ENCODE measurements around the gene CLIC5. TPM values are rescaled to one million over a fixed set of nuclear protein-coding genes. Genes with fewer than 3 reads are reported as not detected.

The CLIC5 gene
- total RNA-seq, 4 donors from 2014 or later, result 0.56 to 1.3 (median 1.2) TPM

- no peaks in the 10 kb centered on the region for H3K9me3 ChIP-seq
- H3K4me3 ChIP-seq, result no peak overlapping the region
- H3K27me3 ChIP-seq, result peaks cover 0 to 4% (median 0%) of the 10 kb centered on the region in 4 donors
- H3K4me1 ChIP-seq, result peaks cover 0 to 15% (median 0%) of the 10 kb centered on the region in 3 donors
- no peaks in the 10 kb centered on the region for H3K36me3 ChIP-seq
- intact Hi-C loops (cut with DNase I), result no loop called here
- no peak for DNase-seq
- 76 to 79% methylated on average over 5 of the region's 5 CpGs for WGBS, 2 donors
- TF ChIP-seq POLR2A (IDR thresholded peaks at IDR 0.05) (no peak), CTCF (IDR thresholded peaks at IDR 0.05) (no peak)
- no peak overlapping the region for H3K27ac ChIP-seq
Observed at GRCh38 chr6:45877970-45878590, 137.6 kb downstream of the CLIC5 start.

- Histone ChIP-seq H3K9me3 (no peaks in the 10 kb centered on the region), H3K4me3 (no peak overlapping the region), H3K27ac (no peak overlapping the region), H3K4me1 (no peaks in the 10 kb centered on the region), H3K36me3 (no peaks in the 10 kb centered on the region), H3K27me3 (peaks cover 0 to 11% (median 0%) of the 10 kb centered on the region in 4 donors)
- TF ChIP-seq POLR2A (IDR thresholded peaks at IDR 0.05), result no peak
- TF ChIP-seq CTCF (IDR thresholded peaks at IDR 0.05), result no peak
- intact Hi-C loops (cut with DNase I), result no loop called here
- no peak for DNase-seq
- WGBS, 2 donors, result 89 to 90% methylated on average over 5 to 7 of the region's 7 CpGs
Observed at GRCh38 chr6:45872827-45873365, 142.8 kb downstream of the CLIC5 start.

GRCh38 chr6:45870531-45870930 lies 145.1 kb downstream of the CLIC5 start:
- intact Hi-C loops (cut with DNase I), result no loop called here
- DNase-seq, result no peak
- no peaks in the 10 kb centered on the region for H3K9me3 ChIP-seq
- no peak overlapping the region for H3K27ac ChIP-seq
- no peak for TF ChIP-seq CTCF (IDR thresholded peaks at IDR 0.05)
- TF ChIP-seq POLR2A (IDR thresholded peaks at IDR 0.05), result no peak
- 57 to 70% methylated on average over 4 of the region's 4 CpGs for WGBS, 2 donors
- peaks cover 0 to 11% (median 0%) of the 10 kb centered on the region in 4 donors for H3K27me3 ChIP-seq
- no peaks in the 10 kb centered on the region for H3K36me3 ChIP-seq
- no peaks in the 10 kb centered on the region for H3K4me1 ChIP-seq
- no peak overlapping the region for H3K4me3 ChIP-seq

- Histone ChIP-seq H3K9me3 (no peaks in the 10 kb centered on the region), H3K27ac (no peak overlapping the region), H3K4me3 (no peak overlapping the region), H3K27me3 (peaks cover 0 to 14% (median 0%) of the 10 kb centered on the region in 4 donors), H3K36me3 (no peaks in the 10 kb centered on the region), H3K4me1 (no peaks in the 10 kb centered on the region)
- WGBS, 2 donors, result 85 to 89% methylated on average over 2 of the region's 2 CpGs
- intact Hi-C loops (cut with DNase I), result no loop called here
- TF ChIP-seq CTCF (IDR thresholded peaks at IDR 0.05), result no peak
- no peak for TF ChIP-seq POLR2A (IDR thresholded peaks at IDR 0.05)
- DNase-seq, result no peak
Observed at GRCh38 chr6:45864651-45865050, 151.0 kb downstream of the CLIC5 start.

GRCh38 chr6:45858691-45859090 lies 157.0 kb downstream of the CLIC5 start:
- no peak for DNase-seq
- Histone ChIP-seq H3K9me3 (no peaks in the 10 kb centered on the region), H3K4me3 (no peak overlapping the region), H3K27me3 (peaks cover 0 to 17% (median 0%) of the 10 kb centered on the region in 4 donors), H3K4me1 (peaks cover 0 to 8% (median 0%) of the 10 kb centered on the region in 3 donors), H3K27ac (no peak overlapping the region), H3K36me3 (no peaks in the 10 kb centered on the region)
- 54 to 55% methylated on average over 3 of the region's 3 CpGs for WGBS, 2 donors
- TF ChIP-seq POLR2A (IDR thresholded peaks at IDR 0.05) (no peak), CTCF (IDR thresholded peaks at IDR 0.05) (no peak)
- intact Hi-C loops (cut with DNase I), result no loop called here

Data from esophagus squamous epithelium (tissue), 5 donors.